Colonic mucosa (tissue), 4 donors: ENCODE data around the gene EMILIN1. TPM values are rescaled to one million over a fixed set of nuclear protein-coding genes. Genes with fewer than 3 reads are reported as not detected.
A peak's percentile ranks its signal among the peaks of the same experiment; 100 is the strongest.

Experiments
- DNase-seq: peaks from one replicate; pipeline ENCODE4 v3.0.0-alpha.2; 2020
- H3K27ac ChIP-seq: fragments of 200-600 bp; one replicate; pipeline ENCODE4 v1.8.0; 2021
- H3K27me3 ChIP-seq: fragments of 200-600 bp; one replicate; pipeline ENCODE4 v1.8.0; 2021
- H3K36me3 ChIP-seq: fragments of 200-600 bp; one replicate; pipeline ENCODE4 v1.8.0; 2021
- H3K4me1 ChIP-seq: fragments of 200-600 bp; one replicate; pipeline ENCODE4 v1.8.0; 2021; ENCODE audit warnings: mild to moderate bottlenecking
- H3K4me3 ChIP-seq: fragments of 200-600 bp; one replicate; pipeline ENCODE4 v1.8.0; 2021
- H3K9ac ChIP-seq, 2 donors: one replicate each; pipeline ENCODE4 v1.7.0; 2013; ENCODE audit warnings: control low read depth in 2 of 2, low read depth in 2 of 2, low read length in 2 of 2
- H3K9me3 ChIP-seq: fragments of 200-600 bp; one replicate; pipeline ENCODE4 v1.8.0; 2021
- intact Hi-C: fragments of 100-400 bp; cut with DNase I; formaldehyde crosslinking; loops from one replicate; pipeline ENCODE4 v1.14.1; 2022
- total RNA-seq, 2 donors: library from RNA; stranded (reverse); fragmentation: NEBNext Ultra II Directional in 1 of 2; extraction: Animal tissue kit (Norgen Biotek cat#: 25700) in 1 of 2; gene quantifications; one replicate each; pipeline ENCODE4 v1.2.1, GENCODE V29; 2021
- TF ChIP-seq, protein P1 (sequence below): fragments of 200-600 bp; IDR thresholded peaks from one replicate; pipeline ENCODE4 v1.8.0; 2022; ENCODE audit warnings: antibody characterized with exemption, mild to moderate bottlenecking
- donor health status: healthy.
- donor health status: DM: no; HTN: no; CAD: no.
- donor health status: DM: no; HTN: no; CAD: no.

The EMILIN1 gene
- total RNA-seq, 2 donors from 2014 or later = 20.2 to 43.0 TPM

DNA sequence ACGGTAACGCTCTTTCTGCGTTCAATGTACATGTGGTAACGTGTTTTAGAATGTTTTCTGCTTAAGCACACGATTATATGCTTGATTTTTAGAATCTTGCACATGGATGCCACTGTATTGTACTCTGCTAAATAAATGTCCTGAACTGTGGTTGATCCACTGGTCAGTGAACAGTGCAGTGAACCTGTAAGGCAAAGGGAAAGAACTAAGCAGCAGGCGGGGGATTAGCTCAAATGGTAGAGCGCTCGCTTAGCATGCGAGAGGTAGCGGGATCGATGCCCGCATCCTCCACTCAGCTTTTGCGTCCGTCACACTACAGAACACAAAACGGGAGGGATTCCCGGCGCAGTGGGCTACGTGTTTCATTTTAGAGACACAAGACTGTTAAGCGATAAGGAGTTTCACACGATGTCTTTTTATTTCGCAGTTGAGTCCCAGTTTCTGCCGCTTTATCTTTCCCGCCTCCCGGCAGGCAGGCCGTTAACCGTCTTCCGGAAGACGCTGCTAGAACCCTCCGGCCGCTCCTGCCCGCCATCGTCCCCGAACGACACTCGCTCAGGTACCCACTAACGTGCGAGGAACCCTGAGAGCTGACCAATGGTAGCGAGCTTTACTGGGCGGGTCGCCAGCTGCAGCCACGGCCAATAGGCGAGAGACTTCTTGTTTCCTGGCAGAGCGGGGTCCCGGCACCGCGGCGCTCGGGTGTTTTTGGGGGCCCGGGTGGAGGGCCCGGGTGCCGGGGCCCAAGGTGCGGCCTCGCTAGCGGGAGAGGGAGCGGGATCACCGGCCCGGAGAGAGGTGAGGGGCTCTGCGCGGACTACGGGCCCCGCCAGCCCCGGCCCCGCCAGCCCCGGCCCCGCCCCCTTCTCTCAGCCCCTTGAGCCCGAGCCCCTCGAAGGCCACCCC, 27.2 kb upstream of the EMILIN1 start, which contains the start of gene AGBL5:
Gene AGBL5, plus strand, starts transcription at position 673 of the 906 bp plus-strand sequence. CDS start 1,291 bp downstream, outside the sequence.
- Histone ChIP-seq H3K27me3 (no peaks in the 10 kb centered on the region), H3K9ac (peak within 1 kb of the TSS; percentile 70 to 89), H3K36me3 (no peaks in the 10 kb centered on the region), H3K4me1 (peaks cover 7% of the 10 kb centered on the region), H3K27ac (peak within 1 kb of the TSS; percentile 90), H3K9me3 (no peaks in the 10 kb centered on the region), H3K4me3 (peak within 1 kb of the TSS; percentile 85)
- intact Hi-C loops = no loop called here
- TF ChIP-seq, protein P1, sequence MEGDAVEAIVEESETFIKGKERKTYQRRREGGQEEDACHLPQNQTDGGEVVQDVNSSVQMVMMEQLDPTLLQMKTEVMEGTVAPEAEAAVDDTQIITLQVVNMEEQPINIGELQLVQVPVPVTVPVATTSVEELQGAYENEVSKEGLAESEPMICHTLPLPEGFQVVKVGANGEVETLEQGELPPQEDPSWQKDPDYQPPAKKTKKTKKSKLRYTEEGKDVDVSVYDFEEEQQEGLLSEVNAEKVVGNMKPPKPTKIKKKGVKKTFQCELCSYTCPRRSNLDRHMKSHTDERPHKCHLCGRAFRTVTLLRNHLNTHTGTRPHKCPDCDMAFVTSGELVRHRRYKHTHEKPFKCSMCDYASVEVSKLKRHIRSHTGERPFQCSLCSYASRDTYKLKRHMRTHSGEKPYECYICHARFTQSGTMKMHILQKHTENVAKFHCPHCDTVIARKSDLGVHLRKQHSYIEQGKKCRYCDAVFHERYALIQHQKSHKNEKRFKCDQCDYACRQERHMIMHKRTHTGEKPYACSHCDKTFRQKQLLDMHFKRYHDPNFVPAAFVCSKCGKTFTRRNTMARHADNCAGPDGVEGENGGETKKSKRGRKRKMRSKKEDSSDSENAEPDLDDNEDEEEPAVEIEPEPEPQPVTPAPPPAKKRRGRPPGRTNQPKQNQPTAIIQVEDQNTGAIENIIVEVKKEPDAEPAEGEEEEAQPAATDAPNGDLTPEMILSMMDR = no peak
- DNase-seq = peak; percentile 97

- Histone ChIP-seq H3K4me3 (peak overlapping the region; percentile 85), H3K27ac (peak overlapping the region; percentile 90), H3K4me1 (peaks cover 7% of the 10 kb centered on the region), H3K36me3 (no peaks in the 10 kb centered on the region), H3K9ac (peak overlapping the region; percentile 70 to 89), H3K27me3 (no peaks in the 10 kb centered on the region), H3K9me3 (no peaks in the 10 kb centered on the region)
- intact Hi-C loops = no loop called here
- peak; percentile 52 for DNase-seq
- TF ChIP-seq, protein P1 = no peak
These were observed 26.3 kb upstream of the EMILIN1 start for GRCh38 chr2:27051902-27052645.

DNA sequence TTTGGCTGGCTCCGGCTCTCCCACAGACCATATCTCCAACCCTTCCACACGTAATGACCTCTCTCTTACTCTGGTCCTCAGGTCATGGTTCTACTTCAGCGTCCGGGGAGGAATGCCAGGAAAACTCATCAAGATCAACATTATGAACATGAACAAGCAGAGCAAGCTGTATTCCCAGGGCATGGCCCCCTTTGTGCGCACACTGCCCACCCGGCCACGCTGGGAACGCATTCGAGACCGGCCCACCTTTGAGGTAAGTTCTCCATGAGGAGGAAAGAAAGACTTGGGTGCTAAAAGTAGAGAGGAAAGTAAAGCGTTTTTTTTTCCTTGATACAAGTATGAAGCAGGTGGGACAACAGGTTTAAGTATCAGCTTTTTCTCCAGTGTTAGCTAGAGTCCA, 25.1 kb upstream of the EMILIN1 start:
- Histone ChIP-seq H3K27ac (no peak overlapping the region), H3K27me3 (no peaks in the 10 kb centered on the region), H3K36me3 (no peaks in the 10 kb centered on the region), H3K4me3 (no peak overlapping the region), H3K9me3 (no peaks in the 10 kb centered on the region), H3K9ac (no peak overlapping the region), H3K4me1 (peaks cover 7% of the 10 kb centered on the region)
- intact Hi-C loops = no loop called here
- TF ChIP-seq, protein P1 = no peak
- no peak for DNase-seq

- Histone ChIP-seq H3K36me3 (no peaks in the 10 kb centered on the region), H3K4me3 (no peak overlapping the region), H3K9ac (no peak overlapping the region), H3K9me3 (no peaks in the 10 kb centered on the region), H3K27me3 (no peaks in the 10 kb centered on the region), H3K4me1 (peaks cover 7% of the 10 kb centered on the region), H3K27ac (no peak overlapping the region)
- DNase-seq = no peak
- TF ChIP-seq, protein P1 = no peak
- intact Hi-C loops = no loop called here
These were observed 24.6 kb upstream of the EMILIN1 start for GRCh38 chr2:27053776-27054175.

DNA sequence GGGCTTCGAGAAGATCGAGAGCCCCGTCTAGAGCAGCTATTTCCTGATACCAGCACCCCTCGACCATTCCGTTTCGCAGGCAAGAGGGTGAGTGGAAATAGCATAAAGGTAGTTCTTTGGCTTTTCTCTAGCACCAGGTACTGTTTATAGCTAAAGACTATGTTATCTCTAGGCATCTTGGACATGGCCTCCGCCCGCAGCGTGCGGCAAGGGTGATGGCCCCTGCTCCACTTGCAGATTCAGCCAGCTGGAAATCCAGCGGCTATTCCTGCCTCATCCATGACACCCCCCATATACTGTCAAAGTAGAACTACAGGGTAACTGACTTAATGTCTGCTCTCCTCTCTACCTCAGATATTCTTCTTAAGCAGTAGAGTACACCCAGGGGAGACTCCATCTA, 23.7 kb upstream of the EMILIN1 start:
- intact Hi-C loops = no loop called here
- Histone ChIP-seq H3K27me3 (no peaks in the 10 kb centered on the region), H3K36me3 (no peaks in the 10 kb centered on the region), H3K27ac (no peak overlapping the region), H3K4me3 (no peak overlapping the region), H3K4me1 (peaks cover 7% of the 10 kb centered on the region), H3K9ac (no peak overlapping the region), H3K9me3 (no peaks in the 10 kb centered on the region)
- no peak for DNase-seq
- TF ChIP-seq, protein P1 = no peak
